Astrocyte (in vitro differentiated cells and primary cell): ENCODE data around the gene DDIT4.

Source experiments
- CTCF ChIP-seq: IDR thresholded peaks from 2 replicates; pipeline ENCODE4 v1.5.1; 2011; ENCODE audit warnings: low read depth, mild to moderate bottlenecking, inconsistent platforms, low read length, moderate library complexity; ENCODE audit not compliant: insufficient read depth
- EZH2 ChIP-seq: IDR thresholded peaks from 2 replicates; pipeline ENCODE4 v1.6.1; 2012; ENCODE audit warnings: mild to moderate bottlenecking, low read length, inconsistent platforms; ENCODE audit not compliant: insufficient read depth

- TF ChIP-seq CTCF: no peak
- no peak for TF ChIP-seq EZH2
Observed at GRCh38 chr10:72248468-72249151, 25.1 kb upstream of the DDIT4 start.
